SK-N-SH treated with all-trans-retinoic acid at 6 μM for 48 hours (cell line): ENCODE data around the gene AMIGO1.

Experiments
- BACH2 ChIP-seq: fragments of 250-450 bp; sonication (Bioruptor Pico); IDR thresholded peaks from 2 replicates; pipeline ENCODE4 v1.9.0; 2021; ENCODE audit warnings: mild to moderate bottlenecking, borderline replicate concordance
- CREB5 ChIP-seq: fragments of 250-450 bp; sonication (Bioruptor Pico); IDR thresholded peaks from 2 replicates; pipeline ENCODE4 v1.5.1; 2020; ENCODE audit warnings: low read depth, mild to moderate bottlenecking, moderate library complexity
- RARB ChIP-seq: fragments of 250-450 bp; sonication (Bioruptor Pico); IDR thresholded peaks from 2 replicates; pipeline ENCODE4 v1.8.0; 2021; ENCODE audit warnings: mild to moderate bottlenecking, moderate library complexity
- TCF4 ChIP-seq: fragments of 250-450 bp; sonication (Bioruptor Pico); IDR thresholded peaks from 2 replicates; pipeline ENCODE4 v1.8.0; 2021; ENCODE audit warnings: mild to moderate bottlenecking, moderate library complexity, borderline replicate concordance

DNA sequence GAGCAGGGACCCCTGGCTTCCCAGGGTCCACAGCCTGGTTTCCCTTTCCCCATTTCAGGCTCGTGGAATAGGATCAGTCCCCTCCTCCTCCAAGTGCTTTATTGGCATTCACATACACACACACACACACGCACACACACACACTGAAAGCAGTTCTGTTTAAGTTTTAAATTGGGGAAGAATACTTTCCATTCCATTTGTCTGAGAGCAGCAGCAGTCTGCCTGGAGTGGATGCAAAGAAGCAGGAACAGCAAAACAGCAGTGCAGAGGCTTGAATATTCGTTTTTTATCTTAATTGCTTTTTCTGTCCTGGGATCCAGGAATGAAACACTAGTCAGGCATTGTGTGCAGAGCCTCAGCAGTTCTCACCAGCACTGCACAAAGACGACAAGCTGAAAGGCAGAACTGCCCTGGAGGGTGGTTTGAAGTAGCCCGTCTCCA lies 8.6 kb downstream of the AMIGO1 start:
- TF ChIP-seq BACH2 (CRISPR knock-in tag) = no peak
- TF ChIP-seq RARB (CRISPR knock-in tag) = no peak
- no peak for TF ChIP-seq TCF4 (CRISPR knock-in tag)
- TF ChIP-seq CREB5 (CRISPR knock-in tag) = no peak
